Cerebellar cortex (tissue), 1 donor: ENCODE data around the gene GNPAT.

Experiments
- DNase-seq: peaks from one replicate; pipeline ENCODE4 v3.0.0-alpha.2; 2015; ENCODE audit warnings: low spot score

Gene GNPAT

GRCh38 chr1:231317306-231318014 lies 76.4 kb downstream of the GNPAT start:
- DNase-seq, result no peak

GRCh38 chr1:231318015-231318355 lies 77.0 kb downstream of the GNPAT start:
- DNase-seq, result no peak

GRCh38 chr1:231318568-231318967 lies 77.6 kb downstream of the GNPAT start:
- no peak for DNase-seq

- no peak for DNase-seq
Measured at GRCh38 chr1:231319080-231319479, 78.1 kb downstream of the GNPAT start.

GRCh38 chr1:231322880-231323530 lies 82.0 kb downstream of the GNPAT start:
- no peak for DNase-seq

GRCh38 chr1:231324660-231325059 lies 83.6 kb downstream of the GNPAT start:
- no peak for DNase-seq

GRCh38 chr1:231326248-231326647 lies 85.2 kb downstream of the GNPAT start:
- no peak for DNase-seq
